K562 (cell line): ENCODE measurements around the gene MPG.

Experiments
- ATF3 ChIP-seq, 2 experiments: fragments of 450-650 bp in 1 of 2; sonication (generic) in 1 of 2; formaldehyde crosslinking in 1 of 2; IDR thresholded peaks in 1 of 2; conservative IDR thresholded peaks in 1 of 2; 2 replicates each; pipeline versions ENCODE4 v1.6.1 to v1.8.1; 2016 to 2023; ENCODE audit warnings: mild to moderate bottlenecking in 2 of 2, moderate library complexity in 2 of 2, inconsistent platforms in 1 of 2, missing genetic modification reagents in 1 of 2
- CBX2 ChIP-seq: fragments of 200-600 bp; sonication (generic); IDR thresholded peaks from one replicate; pipeline ENCODE4 v1.6.1; 2012; ENCODE audit warnings: mild to moderate bottlenecking, low read length, inconsistent platforms; ENCODE audit not compliant: insufficient read depth, poor library complexity, severe bottlenecking
- CTCF ChIP-seq, 3 experiments: IDR thresholded peaks in 2 of 3; conservative IDR thresholded peaks in 1 of 3; 2 replicates each; pipeline ENCODE4 v1.5.1; 2011 to 2012; ENCODE audit warnings: low read length in 3 of 3, mild to moderate bottlenecking in 3 of 3, control low read depth in 2 of 3, improper control_type of control experiment in 1 of 3, inconsistent platforms in 1 of 3, low read depth in 1 of 3, mixed read lengths in 1 of 3, moderate library complexity in 1 of 3; ENCODE audit not compliant: insufficient read depth in 2 of 3
- ILK ChIP-seq: fragments of 450-650 bp; IDR thresholded peaks from 2 replicates; pipeline ENCODE4 v1.6.1; 2016; ENCODE audit warnings: missing genetic modification characterization, low read depth, mild to moderate bottlenecking, missing compliant biosample characterization, moderate library complexity, borderline replicate concordance
- MAX ChIP-seq: sonication (generic); formaldehyde crosslinking; IDR thresholded peaks from 2 replicates; pipeline ENCODE4 v1.9.0; 2022; ENCODE audit warnings: mild to moderate bottlenecking, missing genetic modification reagents
- PHF8 ChIP-seq: fragments of 200-600 bp; sonication (generic); IDR thresholded peaks from 2 replicates; pipeline ENCODE4 v1.6.1; 2012; ENCODE audit warnings: mixed run types, mild to moderate bottlenecking, inconsistent platforms, low read length, moderate library complexity, borderline replicate concordance
- POLR2A ChIP-seq: fragments of 450-650 bp; conservative IDR thresholded peaks from 2 replicates; pipeline ENCODE4 v1.6.1; 2016
- POLR2AphosphoS2 ChIP-seq: IDR thresholded peaks from 2 replicates; pipeline ENCODE4 v1.6.1; 2012; ENCODE audit warnings: low read length, improper control_type of control experiment
- SREBF1 ChIP-seq: fragments of 150-350 bp; IDR thresholded peaks from 2 replicates; pipeline ENCODE4 v1.6.1; 2014; ENCODE audit warnings: antibody characterized with exemption, low read depth, low read length, borderline replicate concordance
- STAT5B ChIP-seq: fragments of 250-450 bp; sonication (Bioruptor Pico); IDR thresholded peaks from 2 replicates; pipeline ENCODE4 v1.8.0; 2021; ENCODE audit warnings: mild to moderate bottlenecking, inconsistent platforms
- TCF7L2 ChIP-seq: fragments of 150-350 bp; IDR thresholded peaks from 2 replicates; pipeline ENCODE4 v1.6.1; 2016; ENCODE audit warnings: low read depth, mild to moderate bottlenecking, low read length, moderate library complexity
- ZBTB33 ChIP-seq: sonication (generic); formaldehyde crosslinking; IDR thresholded peaks from 2 replicates; pipeline ENCODE4 v1.8.1; 2023; ENCODE audit warnings: mild to moderate bottlenecking, missing genetic modification reagents
- ZNF512 ChIP-seq: IDR thresholded peaks from 2 replicates; pipeline ENCODE4 v1.6.1; 2016; ENCODE audit warnings: missing genetic modification characterization, missing compliant biosample characterization

GRCh38 chr16:71540-72401 is 6.3 kb upstream of the MPG start:
- no peak for TF ChIP-seq ZNF512 (tag)
- TF ChIP-seq POLR2AphosphoS2: no peak
- TF ChIP-seq SREBF1: no peak
- no peak for TF ChIP-seq ATF3 (IDR thresholded peaks at IDR 0.05)
- TF ChIP-seq ATF3 (CRISPR knock-in tag; conservative IDR thresholded peaks at IDR 0.05): no peak
- TF ChIP-seq ILK (tag): no peak
- no peak for TF ChIP-seq TCF7L2
- no peak for TF ChIP-seq CBX2
- TF ChIP-seq MAX: no peak
- no peak; the same call in 1 of the 2 replicates for TF ChIP-seq PHF8
- no peak for TF ChIP-seq POLR2A
- TF ChIP-seq STAT5B (CRISPR knock-in tag): no peak
- no peak for TF ChIP-seq ZBTB33 (CRISPR knock-in tag)
- TF ChIP-seq CTCF (IDR thresholded peaks at IDR 0.05 in 2 of 3, conservative IDR thresholded peaks at IDR 0.05 in 1 of 3; ENCODE audit: insufficient read depth in 2 of 3, low read depth in 1 of 3, low read length in 3 of 3): 0 out of 6 replicates have a peak, but pooled peaks of 1 of the 3 experiments have one; percentile 3
